Transverse colon (tissue), 3 donors: ENCODE data around the gene MGAT3.

ENCODE experiments used
- CTCF ChIP-seq, 5 experiments: fragments of 200-600 bp in 3 of 5; fragments of 450-650 bp in 2 of 5; sonication (generic) in 3 of 5; IDR thresholded peaks; 1 replicate in 2 of 5; 2 replicates in 3 of 5; pipeline ENCODE4 v1.5.1; 2016 to 2017; ENCODE audit warnings: antibody characterized with exemption in 5 of 5, inconsistent platforms in 3 of 5, mild to moderate bottlenecking in 2 of 5, moderate library complexity in 1 of 5
- POLR2A ChIP-seq: fragments of 450-650 bp; IDR thresholded peaks from one replicate; pipeline ENCODE4 v1.6.1; 2016; ENCODE audit warnings: antibody characterized with exemption, mild to moderate bottlenecking, moderate library complexity

GRCh38 chr22:39490135-39490798 is 33.5 kb downstream of the MGAT3 start:
- TF ChIP-seq CTCF (IDR thresholded peaks at IDR 0.05) (no peak), POLR2A (no peak)
